AG09309 (cell line): ENCODE data around the gene ITPA.
A peak's percentile ranks its signal among the peaks of the same experiment; 100 is the strongest.

Source experiments
- DNase-seq: peaks from one replicate; pipeline ENCODE4 v3.0.0-alpha.2; 2010; ENCODE audit warnings: low read depth
- H3K4me3 ChIP-seq: 2 replicates; pipeline ENCODE4 v1.5.1; 2011; ENCODE audit warnings: mild to moderate bottlenecking, low read depth, low read length, moderate library complexity; ENCODE audit not compliant: control insufficient read depth
- TF ChIP-seq, protein P1 (sequence below): IDR thresholded peaks from 2 replicates; pipeline ENCODE4 v1.5.1; 2011; ENCODE audit warnings: mild to moderate bottlenecking, low read depth, low read length, inconsistent platforms; ENCODE audit not compliant: insufficient read depth, control insufficient read depth; ENCODE audit errors: missing control alignments

ITPA gene

DNA sequence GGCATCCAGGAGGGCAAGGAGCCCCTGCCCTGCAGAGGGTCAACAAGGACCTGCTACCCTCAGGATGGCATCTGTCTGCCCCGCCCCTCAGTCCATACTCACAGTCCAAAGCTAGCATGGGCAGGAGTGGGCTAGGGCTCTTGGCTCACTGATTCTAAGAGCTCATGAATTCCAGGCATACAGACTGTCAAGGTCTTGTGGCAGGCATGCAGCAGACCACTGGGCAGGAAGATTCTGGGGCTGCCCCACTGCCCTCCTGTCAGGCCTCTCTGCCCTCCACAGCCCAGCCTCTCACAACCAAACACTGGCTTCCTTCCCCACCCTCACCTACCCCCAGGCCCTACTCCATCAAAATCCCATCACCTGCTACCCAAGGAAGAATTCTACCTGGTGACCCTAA, 35.3 kb downstream of the ITPA start:
- TF ChIP-seq, protein P1, sequence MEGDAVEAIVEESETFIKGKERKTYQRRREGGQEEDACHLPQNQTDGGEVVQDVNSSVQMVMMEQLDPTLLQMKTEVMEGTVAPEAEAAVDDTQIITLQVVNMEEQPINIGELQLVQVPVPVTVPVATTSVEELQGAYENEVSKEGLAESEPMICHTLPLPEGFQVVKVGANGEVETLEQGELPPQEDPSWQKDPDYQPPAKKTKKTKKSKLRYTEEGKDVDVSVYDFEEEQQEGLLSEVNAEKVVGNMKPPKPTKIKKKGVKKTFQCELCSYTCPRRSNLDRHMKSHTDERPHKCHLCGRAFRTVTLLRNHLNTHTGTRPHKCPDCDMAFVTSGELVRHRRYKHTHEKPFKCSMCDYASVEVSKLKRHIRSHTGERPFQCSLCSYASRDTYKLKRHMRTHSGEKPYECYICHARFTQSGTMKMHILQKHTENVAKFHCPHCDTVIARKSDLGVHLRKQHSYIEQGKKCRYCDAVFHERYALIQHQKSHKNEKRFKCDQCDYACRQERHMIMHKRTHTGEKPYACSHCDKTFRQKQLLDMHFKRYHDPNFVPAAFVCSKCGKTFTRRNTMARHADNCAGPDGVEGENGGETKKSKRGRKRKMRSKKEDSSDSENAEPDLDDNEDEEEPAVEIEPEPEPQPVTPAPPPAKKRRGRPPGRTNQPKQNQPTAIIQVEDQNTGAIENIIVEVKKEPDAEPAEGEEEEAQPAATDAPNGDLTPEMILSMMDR = no peak
- DNase-seq = no peak
- H3K4me3 ChIP-seq = no peak overlapping the region

- DNase-seq = no peak
- TF ChIP-seq, protein P1 = no peak
These were observed 35.9 kb downstream of the ITPA start for GRCh38 chr20:3245156-3245555.

GRCh38 chr20:3245711-3246110, 36.4 kb downstream of the ITPA start:
- no peak overlapping the region for H3K4me3 ChIP-seq
- DNase-seq = no peak
- TF ChIP-seq, protein P1 = no peak

More at GRCh38 chr20:3245156-3245555, 35.9 kb downstream of the ITPA start:
- no peak overlapping the region for H3K4me3 ChIP-seq

DNA sequence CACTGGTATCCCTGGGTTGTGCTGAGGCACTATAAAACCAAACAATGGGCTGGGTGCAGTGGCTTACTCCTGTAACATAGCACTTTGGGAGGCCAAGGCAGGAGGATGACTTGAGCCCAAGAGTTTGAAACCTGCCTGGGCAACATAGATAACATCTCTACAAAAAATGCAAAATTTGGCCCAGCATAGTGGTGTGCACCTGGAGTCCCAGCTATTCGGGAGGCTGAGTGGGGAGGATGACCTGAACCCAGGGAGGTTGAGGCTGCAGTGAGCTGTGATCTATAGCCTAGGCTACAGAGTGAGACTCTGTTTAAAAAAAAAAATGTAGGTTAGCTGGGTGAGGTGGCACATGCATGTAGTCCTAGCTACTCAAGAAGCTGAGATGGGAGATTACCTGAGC, 37.4 kb downstream of the ITPA start:
- DNase-seq = no peak
- TF ChIP-seq, protein P1 = no peak
- no peak overlapping the region for H3K4me3 ChIP-seq

GRCh38 chr20:3247638-3248037, 38.3 kb downstream of the ITPA start:
- TF ChIP-seq, protein P1 = no peak
- H3K4me3 ChIP-seq = no peak overlapping the region

GRCh38 chr20:3248167-3248992, 39.1 kb downstream of the ITPA start:
- H3K4me3 ChIP-seq = peak overlapping the region; percentile 32
- TF ChIP-seq, protein P1 = no peak
- no peak for DNase-seq

More at GRCh38 chr20:3247638-3248037, 38.3 kb downstream of the ITPA start:
- DNase-seq = no peak

DNA sequence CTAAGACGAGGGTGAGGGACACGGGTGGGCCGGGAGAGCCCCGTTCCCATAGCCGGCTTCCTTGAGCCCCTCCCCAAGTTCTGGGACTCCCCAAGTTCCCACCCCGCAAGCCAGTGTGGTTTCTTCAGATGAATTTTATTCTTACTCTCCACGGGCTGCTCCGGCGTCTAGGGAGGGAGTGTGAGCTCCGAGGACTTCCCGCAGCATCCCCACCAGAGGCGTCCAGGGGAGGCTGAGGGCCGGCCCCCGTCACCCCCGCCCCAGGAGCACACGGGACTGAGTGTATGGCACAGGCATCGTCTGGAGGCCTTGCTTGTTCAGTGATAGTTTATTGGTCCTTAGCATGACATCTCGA, 39.7 kb downstream of the ITPA start:
- DNase-seq = no peak
- TF ChIP-seq, protein P1 = no peak
- H3K4me3 ChIP-seq = peak overlapping the region; percentile 32
